Measurements from ENCODE around the gene ASB13. TPM values are rescaled to one million over a fixed set of nuclear protein-coding genes. Genes with fewer than 3 reads are reported as not detected.

The ASB13 gene
- polyA plus RNA-seq, 1 donor from 2014 or later: 5.6 TPM

GRCh38 chr10:5639066-5639465 is 27.3 kb downstream of the ASB13 start:
- Histone ChIP-seq H3K9me3 (ENCODE audit: low read length) (no peaks in the 10 kb centered on the region), H3K79me2 (replicated peaks; ENCODE audit: insufficient read depth, low read length) (no peaks in the 10 kb centered on the region), H4K20me1 (ENCODE audit: insufficient read depth) (no peaks in the 10 kb centered on the region), H3K4me2 (ENCODE audit: low read length) (no peak overlapping the region), H3K9me2 (ENCODE audit: insufficient read depth, low read length) (no peaks in the 10 kb centered on the region), H3K27ac (ENCODE audit: low read length) (no peak overlapping the region), H3K9ac (ENCODE audit: low read length) (no peak overlapping the region), H3K4me3 (ENCODE audit: low read length) (no peak overlapping the region), H3F3A (ENCODE audit: insufficient read depth, low read length, poor library complexity, severe bottlenecking) (no peaks in the 10 kb centered on the region), H3K36me3 (ENCODE audit: insufficient read depth, low read length) (no peaks in the 10 kb centered on the region), H3K27me3 (ENCODE audit: insufficient read depth, low read depth, low read length) (no peaks in the 10 kb centered on the region), H2AFZ (ENCODE audit: low read depth, low read length) (no peak overlapping the region)
- TF ChIP-seq TAF1 (IDR thresholded peaks at IDR 0.05; ENCODE audit: low read depth) (no peak), RAD21 (conservative IDR thresholded peaks at IDR 0.05) (no peak), EP300 (conservative IDR thresholded peaks at IDR 0.05; ENCODE audit: poor library complexity, severe bottlenecking) (no peak), SMC3 (conservative IDR thresholded peaks at IDR 0.05; ENCODE audit: poor library complexity) (no peak), POLR2AphosphoS5 (IDR thresholded peaks at IDR 0.05) (no peak), MXI1 (conservative IDR thresholded peaks at IDR 0.05; ENCODE audit: poor library complexity, severe bottlenecking) (no peak)
- TF ChIP-seq, protein P1, sequence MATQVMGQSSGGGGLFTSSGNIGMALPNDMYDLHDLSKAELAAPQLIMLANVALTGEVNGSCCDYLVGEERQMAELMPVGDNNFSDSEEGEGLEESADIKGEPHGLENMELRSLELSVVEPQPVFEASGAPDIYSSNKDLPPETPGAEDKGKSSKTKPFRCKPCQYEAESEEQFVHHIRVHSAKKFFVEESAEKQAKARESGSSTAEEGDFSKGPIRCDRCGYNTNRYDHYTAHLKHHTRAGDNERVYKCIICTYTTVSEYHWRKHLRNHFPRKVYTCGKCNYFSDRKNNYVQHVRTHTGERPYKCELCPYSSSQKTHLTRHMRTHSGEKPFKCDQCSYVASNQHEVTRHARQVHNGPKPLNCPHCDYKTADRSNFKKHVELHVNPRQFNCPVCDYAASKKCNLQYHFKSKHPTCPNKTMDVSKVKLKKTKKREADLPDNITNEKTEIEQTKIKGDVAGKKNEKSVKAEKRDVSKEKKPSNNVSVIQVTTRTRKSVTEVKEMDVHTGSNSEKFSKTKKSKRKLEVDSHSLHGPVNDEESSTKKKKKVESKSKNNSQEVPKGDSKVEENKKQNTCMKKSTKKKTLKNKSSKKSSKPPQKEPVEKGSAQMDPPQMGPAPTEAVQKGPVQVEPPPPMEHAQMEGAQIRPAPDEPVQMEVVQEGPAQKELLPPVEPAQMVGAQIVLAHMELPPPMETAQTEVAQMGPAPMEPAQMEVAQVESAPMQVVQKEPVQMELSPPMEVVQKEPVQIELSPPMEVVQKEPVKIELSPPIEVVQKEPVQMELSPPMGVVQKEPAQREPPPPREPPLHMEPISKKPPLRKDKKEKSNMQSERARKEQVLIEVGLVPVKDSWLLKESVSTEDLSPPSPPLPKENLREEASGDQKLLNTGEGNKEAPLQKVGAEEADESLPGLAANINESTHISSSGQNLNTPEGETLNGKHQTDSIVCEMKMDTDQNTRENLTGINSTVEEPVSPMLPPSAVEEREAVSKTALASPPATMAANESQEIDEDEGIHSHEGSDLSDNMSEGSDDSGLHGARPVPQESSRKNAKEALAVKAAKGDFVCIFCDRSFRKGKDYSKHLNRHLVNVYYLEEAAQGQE (IDR thresholded peaks at IDR 0.05; ENCODE audit: borderline replicate concordance): no peak

GRCh38 chr10:5638494-5638893 is 27.9 kb downstream of the ASB13 start:
- no peaks in the 10 kb centered on the region for H3K27me3 ChIP-seq (ENCODE audit: insufficient read depth, low read depth, low read length)
- no peaks in the 10 kb centered on the region for H3F3A ChIP-seq (ENCODE audit: insufficient read depth, low read length, poor library complexity, severe bottlenecking)
- no peaks in the 10 kb centered on the region for H3K79me2 ChIP-seq (replicated peaks; ENCODE audit: insufficient read depth, low read length)
- H3K4me2 ChIP-seq (ENCODE audit: low read length): no peak overlapping the region
- H3K9me3 ChIP-seq (ENCODE audit: low read length): no peaks in the 10 kb centered on the region
- H2AFZ ChIP-seq (ENCODE audit: low read depth, low read length): no peak overlapping the region
- H3K9ac ChIP-seq (ENCODE audit: low read length): no peak overlapping the region
- no peaks in the 10 kb centered on the region for H4K20me1 ChIP-seq (ENCODE audit: insufficient read depth)
- no peak overlapping the region for H3K27ac ChIP-seq (ENCODE audit: low read length)
- no peaks in the 10 kb centered on the region for H3K36me3 ChIP-seq (ENCODE audit: insufficient read depth, low read length)
- H3K4me3 ChIP-seq (ENCODE audit: low read length): no peak overlapping the region
- TF ChIP-seq, protein P2, sequence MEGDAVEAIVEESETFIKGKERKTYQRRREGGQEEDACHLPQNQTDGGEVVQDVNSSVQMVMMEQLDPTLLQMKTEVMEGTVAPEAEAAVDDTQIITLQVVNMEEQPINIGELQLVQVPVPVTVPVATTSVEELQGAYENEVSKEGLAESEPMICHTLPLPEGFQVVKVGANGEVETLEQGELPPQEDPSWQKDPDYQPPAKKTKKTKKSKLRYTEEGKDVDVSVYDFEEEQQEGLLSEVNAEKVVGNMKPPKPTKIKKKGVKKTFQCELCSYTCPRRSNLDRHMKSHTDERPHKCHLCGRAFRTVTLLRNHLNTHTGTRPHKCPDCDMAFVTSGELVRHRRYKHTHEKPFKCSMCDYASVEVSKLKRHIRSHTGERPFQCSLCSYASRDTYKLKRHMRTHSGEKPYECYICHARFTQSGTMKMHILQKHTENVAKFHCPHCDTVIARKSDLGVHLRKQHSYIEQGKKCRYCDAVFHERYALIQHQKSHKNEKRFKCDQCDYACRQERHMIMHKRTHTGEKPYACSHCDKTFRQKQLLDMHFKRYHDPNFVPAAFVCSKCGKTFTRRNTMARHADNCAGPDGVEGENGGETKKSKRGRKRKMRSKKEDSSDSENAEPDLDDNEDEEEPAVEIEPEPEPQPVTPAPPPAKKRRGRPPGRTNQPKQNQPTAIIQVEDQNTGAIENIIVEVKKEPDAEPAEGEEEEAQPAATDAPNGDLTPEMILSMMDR (IDR thresholded peaks at IDR 0.05; ENCODE audit: poor library complexity, severe bottlenecking): no peak
- no peaks in the 10 kb centered on the region for H3K9me2 ChIP-seq (ENCODE audit: insufficient read depth, low read length)

DNA sequence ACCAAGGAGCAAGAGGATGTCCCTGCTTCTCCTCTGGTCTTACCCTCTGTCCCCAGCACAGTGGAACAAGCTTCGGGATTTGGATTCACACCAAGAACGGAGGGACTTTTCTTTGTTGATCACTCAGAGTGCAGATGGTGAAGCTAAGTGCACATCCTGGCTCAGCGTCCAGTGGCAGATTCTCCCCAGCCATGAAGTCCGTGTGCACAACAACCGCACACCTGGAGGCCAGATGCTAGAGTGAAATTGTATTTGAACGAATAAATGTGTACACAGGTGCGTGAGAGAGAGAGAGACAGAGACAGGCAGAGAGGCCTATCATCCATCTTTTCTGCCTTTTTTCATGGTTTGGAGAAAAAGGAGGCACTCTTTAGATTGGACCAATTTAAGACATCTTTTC is 31.5 kb downstream of the ASB13 start:
- H3F3A ChIP-seq (ENCODE audit: insufficient read depth, low read length, poor library complexity, severe bottlenecking): no peaks in the 10 kb centered on the region
- TF ChIP-seq EP300 (conservative IDR thresholded peaks at IDR 0.05; ENCODE audit: poor library complexity, severe bottlenecking) (no peak), MXI1 (conservative IDR thresholded peaks at IDR 0.05; ENCODE audit: poor library complexity, severe bottlenecking) (no peak), TAF1 (IDR thresholded peaks at IDR 0.05; ENCODE audit: low read depth) (no peak), SMC3 (conservative IDR thresholded peaks at IDR 0.05; ENCODE audit: poor library complexity) (no peak), RAD21 (conservative IDR thresholded peaks at IDR 0.05) (no peak)
- TF ChIP-seq, protein P1 (IDR thresholded peaks at IDR 0.05; ENCODE audit: borderline replicate concordance): no peak
- TF ChIP-seq, protein P2 (IDR thresholded peaks at IDR 0.05; ENCODE audit: poor library complexity, severe bottlenecking): no peak

More for the DNA sequence above, 31.5 kb downstream of the ASB13 start:
- Histone ChIP-seq H3K27me3 (ENCODE audit: insufficient read depth, low read depth, low read length) (no peaks in the 10 kb centered on the region), H2AFZ (ENCODE audit: low read depth, low read length) (no peak overlapping the region), H4K20me1 (ENCODE audit: insufficient read depth) (no peaks in the 10 kb centered on the region), H3K27ac (ENCODE audit: low read length) (no peak overlapping the region), H3K4me3 (ENCODE audit: low read length) (no peak overlapping the region), H3K36me3 (ENCODE audit: insufficient read depth, low read length) (no peaks in the 10 kb centered on the region), H3K9me2 (ENCODE audit: insufficient read depth, low read length) (no peaks in the 10 kb centered on the region), H3K4me2 (ENCODE audit: low read length) (no peak overlapping the region), H3K9ac (ENCODE audit: low read length) (no peak overlapping the region), H3K79me2 (replicated peaks; ENCODE audit: insufficient read depth, low read length) (no peaks in the 10 kb centered on the region), H3K9me3 (ENCODE audit: low read length) (no peaks in the 10 kb centered on the region)
